Cardiac fibroblast (primary cell): ENCODE data around the gene URB1.

Experiments
- DNase-seq, 2 donors: peaks; one replicate each; pipeline versions ENCODE4 v3.0.0 to v3.0.0-alpha.2; 2010; ENCODE audit warnings: low read depth in 2 of 2
- H3K4me3 ChIP-seq, 2 donors: replicated peaks in 1 of 2; 1 replicate in 1 of 2; 2 replicates in 1 of 2; pipeline ENCODE4 v1.5.1; 2011; ENCODE audit warnings: low read depth in 2 of 2, low read length in 2 of 2, mild to moderate bottlenecking in 2 of 2, moderate library complexity in 1 of 2
- TF ChIP-seq, protein P1 (sequence below): IDR thresholded peaks from one replicate; pipeline ENCODE4 v1.5.1; 2011; ENCODE audit warnings: low read depth, mild to moderate bottlenecking, low read length, inconsistent platforms

URB1 gene

DNA sequence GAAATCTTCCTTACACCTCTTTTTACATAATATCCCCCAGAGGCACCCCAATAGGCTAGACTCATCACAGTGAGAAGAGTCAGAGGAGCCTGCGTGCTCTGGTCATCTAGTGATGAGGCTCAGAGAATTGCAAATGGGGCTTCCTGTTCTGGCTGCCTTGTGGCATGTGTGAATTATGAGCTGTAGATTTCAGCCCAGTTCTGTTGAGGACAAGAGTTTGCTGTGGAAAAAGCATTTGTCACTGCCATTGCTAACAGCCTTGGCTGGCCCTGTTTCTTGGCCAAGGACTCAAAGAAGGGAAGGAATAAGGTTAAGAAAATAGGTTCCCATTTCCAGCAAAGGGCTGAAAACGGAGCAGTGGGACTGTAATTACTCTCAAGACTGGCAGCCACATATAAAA lies 63.5 kb downstream of the URB1 start:
- H3K4me3 ChIP-seq: no peak overlapping the region
- DNase-seq: peak; percentile 43 to 60
- TF ChIP-seq, protein P1, sequence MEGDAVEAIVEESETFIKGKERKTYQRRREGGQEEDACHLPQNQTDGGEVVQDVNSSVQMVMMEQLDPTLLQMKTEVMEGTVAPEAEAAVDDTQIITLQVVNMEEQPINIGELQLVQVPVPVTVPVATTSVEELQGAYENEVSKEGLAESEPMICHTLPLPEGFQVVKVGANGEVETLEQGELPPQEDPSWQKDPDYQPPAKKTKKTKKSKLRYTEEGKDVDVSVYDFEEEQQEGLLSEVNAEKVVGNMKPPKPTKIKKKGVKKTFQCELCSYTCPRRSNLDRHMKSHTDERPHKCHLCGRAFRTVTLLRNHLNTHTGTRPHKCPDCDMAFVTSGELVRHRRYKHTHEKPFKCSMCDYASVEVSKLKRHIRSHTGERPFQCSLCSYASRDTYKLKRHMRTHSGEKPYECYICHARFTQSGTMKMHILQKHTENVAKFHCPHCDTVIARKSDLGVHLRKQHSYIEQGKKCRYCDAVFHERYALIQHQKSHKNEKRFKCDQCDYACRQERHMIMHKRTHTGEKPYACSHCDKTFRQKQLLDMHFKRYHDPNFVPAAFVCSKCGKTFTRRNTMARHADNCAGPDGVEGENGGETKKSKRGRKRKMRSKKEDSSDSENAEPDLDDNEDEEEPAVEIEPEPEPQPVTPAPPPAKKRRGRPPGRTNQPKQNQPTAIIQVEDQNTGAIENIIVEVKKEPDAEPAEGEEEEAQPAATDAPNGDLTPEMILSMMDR: no peak

DNA sequence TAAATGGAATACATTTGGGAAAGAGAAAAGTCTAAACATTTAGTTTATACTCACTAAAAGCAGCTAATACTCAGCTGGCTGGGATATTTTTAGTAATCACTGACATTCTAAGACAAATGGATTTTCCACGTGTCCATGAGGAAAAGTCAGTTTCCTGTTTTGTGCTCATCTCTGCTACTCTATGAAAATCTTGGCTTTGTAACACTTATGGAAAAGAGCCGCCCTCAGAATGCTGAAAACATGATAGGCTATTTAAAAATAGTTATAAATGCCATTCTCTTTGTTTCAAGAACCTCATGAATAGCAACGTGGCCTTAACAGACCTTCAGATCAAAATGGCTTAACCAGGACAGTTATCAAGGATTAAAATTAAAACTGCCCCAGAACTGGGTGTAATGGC lies 64.2 kb downstream of the URB1 start:
- TF ChIP-seq, protein P1: no peak

DNA sequence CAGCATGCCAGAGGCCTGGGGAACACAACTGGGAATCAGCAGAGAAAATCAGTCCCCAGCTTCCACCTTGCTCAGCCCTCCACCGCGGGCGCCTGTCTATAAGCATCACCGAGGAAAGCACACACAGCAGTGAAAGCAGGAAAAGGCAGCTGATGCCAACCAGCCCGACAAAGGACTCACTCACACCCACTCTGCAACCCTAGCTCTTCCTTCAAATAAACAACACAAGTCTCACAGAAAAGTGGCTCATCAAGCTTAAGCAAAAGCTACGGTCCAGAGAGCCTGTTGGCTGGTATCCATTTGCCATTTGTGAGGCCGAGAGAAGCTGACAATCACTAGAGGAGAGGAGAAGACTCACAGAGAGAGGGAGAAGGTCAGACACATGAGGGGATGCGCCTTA lies 67.1 kb downstream of the URB1 start:
- H3K4me3 ChIP-seq: no peak overlapping the region
- TF ChIP-seq, protein P1: no peak
- DNase-seq: no peak

More for the DNA sequence above, 64.2 kb downstream of the URB1 start:
- no peak overlapping the region for H3K4me3 ChIP-seq
- peak; percentile 54 to 62 for DNase-seq

DNA sequence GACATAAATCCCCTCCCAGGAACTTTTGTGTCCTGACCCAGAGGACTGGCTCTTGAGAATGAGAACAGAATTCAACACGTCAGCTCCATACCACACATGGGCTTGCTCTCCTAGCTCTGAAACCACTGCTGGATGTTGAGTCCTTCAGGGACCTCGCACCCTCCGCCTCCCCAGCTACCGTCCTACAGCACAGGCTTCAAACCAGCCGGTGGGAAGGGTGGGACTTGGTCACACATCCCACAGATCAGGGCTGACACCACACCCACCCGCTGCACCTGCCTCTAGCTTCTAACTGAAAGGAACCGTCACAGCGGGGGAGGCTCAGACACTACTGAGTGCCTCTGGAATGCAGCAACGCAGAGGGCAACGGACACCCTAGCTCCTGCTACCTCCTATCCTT lies 70.1 kb downstream of the URB1 start:
- DNase-seq: no peak
- H3K4me3 ChIP-seq: no peak overlapping the region
- TF ChIP-seq, protein P1: no peak

DNA sequence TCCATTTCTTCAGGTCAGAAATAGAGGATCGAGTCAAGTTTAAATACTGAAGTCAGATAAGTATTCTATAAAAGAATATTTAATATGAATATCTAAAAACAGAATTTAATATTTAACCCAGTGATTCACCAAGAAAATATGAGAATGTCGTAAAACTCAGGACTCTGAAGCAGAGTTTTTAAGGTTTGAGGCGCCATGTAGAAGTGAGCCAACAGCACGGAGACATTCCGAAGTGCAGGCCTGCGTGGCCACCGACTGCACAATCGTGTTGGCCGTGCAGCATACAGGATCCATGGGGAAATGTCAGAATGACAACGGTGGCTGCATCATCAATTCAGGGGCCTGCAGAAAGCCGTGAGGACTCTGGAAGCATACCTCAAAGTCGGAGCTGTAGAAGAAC lies 70.7 kb downstream of the URB1 start:
- TF ChIP-seq, protein P1: no peak
- no peak overlapping the region for H3K4me3 ChIP-seq
- DNase-seq: no peak

DNA sequence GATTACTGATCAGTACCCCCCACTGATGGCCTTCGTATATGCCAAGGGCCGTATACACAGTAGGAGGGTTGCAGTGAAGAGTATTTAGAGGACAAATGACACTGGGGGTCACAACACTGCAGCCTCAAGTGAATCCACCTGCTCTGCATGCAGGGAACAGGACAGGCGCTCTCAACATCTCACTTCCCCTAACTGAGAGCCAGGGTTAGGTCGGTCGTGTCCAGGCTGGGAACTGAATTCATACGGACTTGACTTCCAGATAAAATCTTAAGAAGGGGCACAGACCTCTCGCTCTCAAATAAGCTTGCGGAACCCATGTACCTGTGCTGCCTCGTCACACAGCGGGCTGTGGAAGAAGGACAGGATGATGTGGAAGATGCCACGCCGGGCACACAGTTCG lies 71.3 kb downstream of the URB1 start:
- DNase-seq: no peak
- no peak overlapping the region for H3K4me3 ChIP-seq
- TF ChIP-seq, protein P1: no peak

DNA sequence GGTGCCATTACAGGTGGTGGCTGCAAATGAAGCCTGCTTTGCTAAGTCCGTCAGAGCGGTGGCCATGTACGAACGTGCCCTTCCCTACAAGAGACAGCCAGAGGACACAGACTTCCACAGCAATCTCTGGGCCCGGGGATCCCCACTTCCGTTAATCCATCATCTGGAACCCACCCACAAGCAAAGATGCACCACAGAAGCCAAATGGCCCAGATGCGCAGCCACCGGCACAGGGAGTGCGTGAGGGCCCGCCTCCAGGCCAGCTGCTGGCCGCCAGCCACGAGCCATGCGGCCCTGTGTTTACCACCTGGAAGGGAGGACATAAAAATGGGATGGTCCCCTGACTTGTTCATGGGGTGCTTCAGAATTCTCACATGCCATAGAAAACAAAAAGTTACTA lies 72.1 kb downstream of the URB1 start:
- TF ChIP-seq, protein P1: no peak
- DNase-seq: no peak

More for the DNA sequence above, 72.1 kb downstream of the URB1 start:
- no peak overlapping the region for H3K4me3 ChIP-seq
